GM21717 (cell line): Measurements from ENCODE around the gene HERPUD2.
A peak's percentile ranks its signal among the peaks of the same experiment; 100 is the strongest.

ENCODE experiments used
- ATAC-seq: cut with Tn5 transposase; IDR thresholded peaks from one replicate; pipeline ENCODE4 v1.9.1; 2021; ENCODE audit warnings: mild to moderate bottlenecking, moderate library complexity; ENCODE audit not compliant: unreplicated experiment

The HERPUD2 gene, protein sequence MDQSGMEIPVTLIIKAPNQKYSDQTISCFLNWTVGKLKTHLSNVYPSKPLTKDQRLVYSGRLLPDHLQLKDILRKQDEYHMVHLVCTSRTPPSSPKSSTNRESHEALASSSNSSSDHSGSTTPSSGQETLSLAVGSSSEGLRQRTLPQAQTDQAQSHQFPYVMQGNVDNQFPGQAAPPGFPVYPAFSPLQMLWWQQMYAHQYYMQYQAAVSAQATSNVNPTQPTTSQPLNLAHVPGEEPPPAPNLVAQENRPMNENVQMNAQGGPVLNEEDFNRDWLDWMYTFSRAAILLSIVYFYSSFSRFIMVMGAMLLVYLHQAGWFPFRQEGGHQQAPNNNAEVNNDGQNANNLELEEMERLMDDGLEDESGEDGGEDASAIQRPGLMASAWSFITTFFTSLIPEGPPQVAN

DNA sequence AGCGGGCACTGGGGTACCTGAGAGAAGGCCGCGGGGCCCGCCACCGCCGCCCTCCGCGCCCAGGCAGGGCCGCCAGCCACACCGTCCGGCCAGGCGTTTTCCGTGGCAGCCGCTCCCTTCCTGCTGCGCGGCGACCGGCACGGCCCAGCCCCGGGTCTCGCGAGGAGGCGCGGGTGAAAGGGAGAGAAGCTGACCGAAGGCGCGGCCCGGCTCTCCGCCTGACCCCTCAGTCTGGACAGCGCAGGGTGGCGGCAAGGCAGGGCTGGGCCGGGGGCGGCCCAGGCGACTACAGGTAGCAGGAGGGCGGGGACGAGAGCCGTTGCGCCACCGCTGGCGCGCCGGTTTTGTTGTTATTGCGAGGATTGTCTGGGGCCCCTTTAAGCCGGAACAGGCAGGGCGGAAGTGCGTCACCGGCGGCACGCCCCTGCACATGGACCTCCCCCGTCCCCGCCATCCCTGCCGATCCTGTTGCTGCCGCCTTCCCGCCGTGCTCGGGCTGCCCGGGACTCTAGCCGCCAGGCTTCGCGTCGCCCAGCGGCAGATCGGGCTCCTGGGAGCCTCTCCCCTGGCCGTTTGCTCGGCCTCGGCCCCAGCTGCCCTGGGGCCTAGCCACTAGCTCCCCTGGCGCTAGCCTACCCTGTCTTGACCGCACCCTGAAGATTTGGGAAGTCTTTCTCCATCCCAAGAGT is at the start of gene HERPUD2:
Gene HERPUD2, minus strand, starts transcription at position 352 of the 689 bp plus-strand sequence. CDS start 805 bp downstream, outside the sequence.
- peak; percentile 93 for ATAC-seq

DNA sequence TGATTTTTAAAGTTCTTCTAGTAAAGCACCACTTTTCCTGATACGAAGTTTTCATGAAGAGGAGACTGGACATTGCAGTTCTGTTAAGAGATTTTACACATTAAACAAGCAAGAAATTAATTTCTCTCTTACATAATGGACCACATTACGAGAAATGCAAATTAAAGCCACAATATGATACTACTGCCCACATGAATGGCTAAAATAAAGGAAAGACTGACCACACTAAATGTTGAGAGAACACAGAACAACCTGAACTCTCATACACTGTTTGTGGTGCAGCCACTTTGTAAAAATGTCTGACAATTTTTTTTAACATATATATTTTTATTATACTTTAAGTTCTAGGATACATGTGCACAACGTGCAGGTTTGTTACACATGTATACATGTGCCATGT is 44.0 kb upstream of the HERPUD2 start:
- ATAC-seq = no peak

- no peak for ATAC-seq
Measured at GRCh38 chr7:35736725-35737124, 41.8 kb upstream of the HERPUD2 start.

- ATAC-seq = no peak
Measured at GRCh38 chr7:35735396-35735795, 40.5 kb upstream of the HERPUD2 start.

- ATAC-seq = no peak
Measured at GRCh38 chr7:35734001-35734483, 39.1 kb upstream of the HERPUD2 start.

- ATAC-seq = no peak
Measured at GRCh38 chr7:35731349-35731748, 36.4 kb upstream of the HERPUD2 start.

DNA sequence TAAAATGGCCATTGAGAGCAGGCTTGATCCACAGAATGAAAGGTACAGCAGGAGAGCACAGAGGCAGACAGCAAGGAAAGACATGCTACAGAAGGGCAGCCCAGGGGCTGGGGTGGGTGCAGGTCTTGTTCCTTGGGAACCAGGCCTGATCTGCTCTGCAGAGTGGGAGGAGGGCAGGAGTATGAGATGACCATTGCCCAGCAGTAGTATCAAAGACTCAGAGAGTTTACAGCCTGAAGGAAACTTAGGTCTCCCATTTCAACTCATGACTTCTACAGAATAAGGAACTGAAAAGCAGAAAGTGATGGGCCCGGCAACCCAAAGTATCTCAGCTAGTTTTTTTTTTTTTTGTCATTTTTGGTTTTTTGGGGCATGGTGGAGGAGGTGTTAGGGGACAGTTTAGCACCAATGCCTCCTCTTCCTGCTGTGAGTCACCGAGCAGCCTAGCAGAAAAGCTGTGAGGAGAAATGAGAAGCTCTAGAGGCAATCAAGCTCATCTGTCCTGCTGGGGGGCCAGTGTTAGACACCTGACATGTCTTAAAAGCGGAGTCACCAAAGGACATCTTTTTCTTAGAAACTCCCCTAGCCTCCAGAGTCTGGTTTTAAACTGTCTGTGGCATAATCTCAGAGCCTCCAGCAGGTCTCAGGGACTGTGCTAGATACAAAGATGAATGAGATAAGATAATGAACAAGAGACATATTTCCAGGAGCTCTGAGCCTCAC is 34.3 kb upstream of the HERPUD2 start:
- ATAC-seq = peak; percentile 52

DNA sequence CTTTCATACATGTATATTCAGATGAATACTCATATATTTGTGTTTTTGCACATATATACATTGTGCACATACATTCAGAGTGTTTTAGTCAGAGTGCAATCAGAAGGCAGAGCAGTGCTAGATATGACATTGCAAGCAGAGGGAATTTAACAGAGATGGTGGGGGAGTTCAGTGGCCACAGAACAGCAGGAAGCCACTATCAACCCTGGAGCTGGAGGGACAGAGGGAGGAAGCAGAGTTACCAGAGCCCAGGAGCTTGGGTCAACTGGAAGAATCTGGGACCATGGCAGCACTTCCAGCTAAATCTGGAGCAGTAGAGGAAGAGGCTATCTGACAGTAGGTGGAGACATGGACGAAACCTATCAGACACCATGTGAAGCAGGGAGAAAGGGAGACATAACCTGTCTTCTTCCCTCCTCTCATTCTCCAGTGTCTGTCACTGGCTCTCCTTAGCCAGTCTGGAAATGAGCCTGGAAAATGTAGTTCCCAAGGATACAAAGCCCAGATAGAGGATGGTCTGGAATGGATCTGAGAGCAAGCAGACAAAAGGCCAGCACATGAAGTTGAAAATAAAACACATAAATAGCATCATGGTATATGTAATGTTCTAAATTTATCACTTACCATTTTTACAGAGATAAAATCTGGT is 33.6 kb upstream of the HERPUD2 start:
- no peak for ATAC-seq

- ATAC-seq = peak; percentile 15
Measured at GRCh38 chr7:35727571-35727970, 32.6 kb upstream of the HERPUD2 start.

GRCh38 chr7:35726654-35727053 is 31.7 kb upstream of the HERPUD2 start:
- ATAC-seq = no peak

GRCh38 chr7:35725280-35725680 is 30.3 kb upstream of the HERPUD2 start:
- ATAC-seq = peak; percentile 43

DNA sequence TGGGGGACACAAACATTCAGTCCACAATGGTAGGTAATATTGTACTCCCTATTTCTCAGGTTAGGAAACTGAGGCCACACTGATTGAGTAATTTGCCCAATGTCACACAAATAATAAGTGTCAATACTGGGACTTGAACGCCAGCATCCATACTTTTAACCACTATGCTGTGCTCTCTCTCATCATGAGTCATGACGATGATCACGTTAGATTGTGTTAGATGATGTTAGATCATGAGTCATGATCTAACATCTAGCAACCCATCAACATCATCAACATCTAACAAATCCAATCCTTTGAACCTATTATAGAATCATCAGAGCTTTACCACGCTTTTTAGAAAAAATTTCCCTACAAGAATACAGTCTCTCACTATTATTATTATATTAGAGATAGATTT is 28.1 kb upstream of the HERPUD2 start:
- ATAC-seq = no peak

DNA sequence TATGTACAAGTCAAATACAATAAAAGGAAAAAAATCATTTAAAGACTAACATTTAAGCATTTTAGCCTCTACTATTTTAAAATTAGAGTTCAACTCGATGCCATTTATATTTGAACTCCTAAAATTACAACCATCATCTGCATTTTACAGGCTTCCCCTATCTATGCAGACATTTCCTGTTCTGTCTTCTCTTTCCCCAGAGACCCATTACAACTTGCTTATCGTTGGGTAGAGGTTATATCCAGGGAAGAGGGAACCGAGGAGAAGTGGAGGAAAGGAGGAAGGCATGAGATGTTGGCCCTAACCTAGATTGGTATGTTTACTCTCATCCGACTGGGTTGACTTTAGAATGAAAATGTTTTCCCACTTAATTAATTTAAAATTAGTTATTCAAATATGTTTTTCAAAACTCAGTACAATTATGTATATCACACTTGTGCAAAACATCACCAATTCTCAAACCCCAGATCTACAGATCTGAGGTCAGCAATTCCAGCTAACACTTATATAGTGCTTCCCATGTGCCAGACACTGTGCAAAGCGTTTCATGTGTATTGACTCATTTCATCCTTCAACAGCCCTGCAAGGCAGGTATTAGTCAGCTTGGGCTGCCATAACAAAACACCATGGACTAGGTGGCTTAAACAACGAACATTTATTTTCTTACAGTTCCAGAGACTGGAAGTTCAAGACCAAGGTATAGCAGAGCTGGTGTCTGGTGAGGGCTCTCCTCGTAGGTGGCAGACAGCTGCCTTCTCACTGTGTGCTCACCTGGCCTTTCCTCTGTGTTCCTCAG is 27.3 kb upstream of the HERPUD2 start:
- no peak for ATAC-seq

DNA sequence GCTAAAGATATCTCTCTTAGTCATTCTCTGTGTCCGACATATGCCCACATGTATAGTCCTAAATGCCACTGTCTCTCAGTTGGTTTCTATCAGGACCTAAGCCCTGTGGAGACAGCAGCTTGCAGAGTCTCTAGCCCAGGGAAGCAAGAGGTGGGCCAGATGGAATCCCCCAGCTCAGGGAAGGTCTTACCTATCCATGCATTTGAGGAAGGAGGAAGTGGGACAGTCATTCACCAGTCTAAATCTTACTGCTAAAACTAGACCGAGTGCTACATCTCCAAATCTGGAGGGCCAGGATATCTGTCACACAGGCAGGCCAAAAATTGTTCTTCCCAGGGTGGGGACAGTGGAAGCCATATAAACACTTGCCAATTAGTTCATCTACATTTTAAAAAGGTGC is 26.4 kb upstream of the HERPUD2 start:
- no peak for ATAC-seq

GRCh38 chr7:35720849-35721248 is 25.9 kb upstream of the HERPUD2 start:
- no peak for ATAC-seq

DNA sequence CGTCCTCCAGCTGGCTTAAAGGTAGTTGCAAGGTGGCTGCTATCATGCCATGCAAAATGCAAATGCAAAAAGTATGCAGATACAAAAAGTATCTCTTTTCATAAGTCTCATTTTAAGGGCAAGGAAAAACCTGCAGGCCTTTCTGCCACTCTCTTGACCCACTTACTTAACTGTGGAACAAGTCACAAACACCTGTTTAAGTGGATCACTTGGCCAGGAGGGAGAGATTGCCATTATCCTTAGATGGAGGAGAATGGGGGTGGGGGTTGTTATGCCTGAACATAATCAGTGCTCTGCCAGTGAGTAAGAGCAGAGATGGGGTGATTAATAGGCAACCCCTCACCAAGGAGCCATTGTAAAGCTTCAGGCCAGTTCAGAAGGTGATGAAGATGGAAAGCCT is 25.1 kb upstream of the HERPUD2 start:
- no peak for ATAC-seq

DNA sequence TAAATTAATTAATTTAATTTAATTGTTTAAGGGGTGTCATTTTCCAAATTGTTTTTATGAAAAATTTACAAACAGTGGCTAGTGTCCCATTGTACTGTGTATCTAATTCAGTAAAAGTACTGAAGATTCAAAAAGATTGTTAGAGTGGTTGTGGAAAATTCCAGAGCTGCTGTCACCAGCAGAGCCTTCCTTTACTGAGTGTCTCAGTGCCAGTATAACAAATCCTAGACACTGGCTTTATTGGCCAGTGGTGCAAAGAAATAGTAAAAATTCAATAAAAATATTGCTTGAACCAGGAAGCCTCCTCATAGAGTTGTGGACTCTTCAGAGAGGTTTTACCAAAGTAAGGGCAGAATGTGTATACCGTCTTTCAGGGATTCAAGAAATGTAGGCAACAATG is 23.1 kb upstream of the HERPUD2 start:
- ATAC-seq = no peak

GRCh38 chr7:35717516-35717915 is 22.6 kb upstream of the HERPUD2 start:
- ATAC-seq = no peak

GRCh38 chr7:35717013-35717412 is 22.1 kb upstream of the HERPUD2 start:
- ATAC-seq = no peak
